Ishikawa (cell line): ENCODE results near the gene DROSHA.

Experiments
- CREB1 ChIP-seq: IDR thresholded peaks from 2 replicates; pipeline ENCODE4 v1.6.1; 2012; ENCODE audit warnings: low read depth
- EP300 ChIP-seq: IDR thresholded peaks from 2 replicates; pipeline ENCODE4 v1.6.1; 2012; ENCODE audit warnings: borderline replicate concordance
- FOXM1 ChIP-seq: IDR thresholded peaks from 2 replicates; pipeline ENCODE4 v1.6.1; 2012; ENCODE audit warnings: low read depth, borderline replicate concordance
- RAD21 ChIP-seq: IDR thresholded peaks from 2 replicates; pipeline ENCODE4 v1.6.1; 2012; ENCODE audit warnings: low read depth
- YY1 ChIP-seq: IDR thresholded peaks from 2 replicates; pipeline ENCODE4 v1.6.1; 2012; ENCODE audit warnings: low read depth
- TF ChIP-seq, protein P1 (sequence below): IDR thresholded peaks from 2 replicates; pipeline ENCODE4 v1.6.1; 2012; ENCODE audit warnings: low read depth, mild to moderate bottlenecking
- TF ChIP-seq, protein P2 (sequence below): IDR thresholded peaks from 2 replicates; pipeline ENCODE4 v1.6.1; 2012

DNA sequence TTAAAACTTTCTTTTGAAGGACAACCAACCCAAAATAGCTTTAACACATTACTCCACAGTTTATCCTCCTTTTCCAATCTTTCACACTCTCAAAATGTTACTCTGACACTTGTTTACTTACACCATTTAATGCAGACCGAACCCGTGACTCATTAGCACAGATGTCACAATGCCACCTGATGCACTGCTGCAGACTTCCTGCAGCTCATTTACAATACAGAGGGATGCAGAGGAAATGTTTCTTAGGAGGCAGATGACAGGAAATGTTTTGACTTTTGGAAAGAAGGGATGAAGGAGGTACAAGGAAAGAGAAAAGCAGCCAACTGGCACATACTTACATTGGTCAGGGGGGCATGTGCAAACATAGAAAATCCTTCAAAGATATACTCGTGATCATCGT, 39.0 kb downstream of the DROSHA start:
- no peak for TF ChIP-seq EP300
- no peak for TF ChIP-seq FOXM1
- TF ChIP-seq CREB1: no peak
- TF ChIP-seq RAD21: no peak
- TF ChIP-seq, protein P1, sequence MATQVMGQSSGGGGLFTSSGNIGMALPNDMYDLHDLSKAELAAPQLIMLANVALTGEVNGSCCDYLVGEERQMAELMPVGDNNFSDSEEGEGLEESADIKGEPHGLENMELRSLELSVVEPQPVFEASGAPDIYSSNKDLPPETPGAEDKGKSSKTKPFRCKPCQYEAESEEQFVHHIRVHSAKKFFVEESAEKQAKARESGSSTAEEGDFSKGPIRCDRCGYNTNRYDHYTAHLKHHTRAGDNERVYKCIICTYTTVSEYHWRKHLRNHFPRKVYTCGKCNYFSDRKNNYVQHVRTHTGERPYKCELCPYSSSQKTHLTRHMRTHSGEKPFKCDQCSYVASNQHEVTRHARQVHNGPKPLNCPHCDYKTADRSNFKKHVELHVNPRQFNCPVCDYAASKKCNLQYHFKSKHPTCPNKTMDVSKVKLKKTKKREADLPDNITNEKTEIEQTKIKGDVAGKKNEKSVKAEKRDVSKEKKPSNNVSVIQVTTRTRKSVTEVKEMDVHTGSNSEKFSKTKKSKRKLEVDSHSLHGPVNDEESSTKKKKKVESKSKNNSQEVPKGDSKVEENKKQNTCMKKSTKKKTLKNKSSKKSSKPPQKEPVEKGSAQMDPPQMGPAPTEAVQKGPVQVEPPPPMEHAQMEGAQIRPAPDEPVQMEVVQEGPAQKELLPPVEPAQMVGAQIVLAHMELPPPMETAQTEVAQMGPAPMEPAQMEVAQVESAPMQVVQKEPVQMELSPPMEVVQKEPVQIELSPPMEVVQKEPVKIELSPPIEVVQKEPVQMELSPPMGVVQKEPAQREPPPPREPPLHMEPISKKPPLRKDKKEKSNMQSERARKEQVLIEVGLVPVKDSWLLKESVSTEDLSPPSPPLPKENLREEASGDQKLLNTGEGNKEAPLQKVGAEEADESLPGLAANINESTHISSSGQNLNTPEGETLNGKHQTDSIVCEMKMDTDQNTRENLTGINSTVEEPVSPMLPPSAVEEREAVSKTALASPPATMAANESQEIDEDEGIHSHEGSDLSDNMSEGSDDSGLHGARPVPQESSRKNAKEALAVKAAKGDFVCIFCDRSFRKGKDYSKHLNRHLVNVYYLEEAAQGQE: no peak
- no peak for TF ChIP-seq YY1
- TF ChIP-seq, protein P2, sequence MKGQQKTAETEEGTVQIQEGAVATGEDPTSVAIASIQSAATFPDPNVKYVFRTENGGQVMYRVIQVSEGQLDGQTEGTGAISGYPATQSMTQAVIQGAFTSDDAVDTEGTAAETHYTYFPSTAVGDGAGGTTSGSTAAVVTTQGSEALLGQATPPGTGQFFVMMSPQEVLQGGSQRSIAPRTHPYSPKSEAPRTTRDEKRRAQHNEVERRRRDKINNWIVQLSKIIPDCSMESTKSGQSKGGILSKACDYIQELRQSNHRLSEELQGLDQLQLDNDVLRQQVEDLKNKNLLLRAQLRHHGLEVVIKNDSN: no peak
